GM21723 (cell line): Measurements from ENCODE around the gene ADGRD1.
"Not testable (repeated sequence)": the region's sequence is repeated elsewhere in the genome, so short reads cannot be mapped to it uniquely, and the experiment has no call there.

Experiments
- ATAC-seq: cut with Tn5 transposase; IDR thresholded peaks from one replicate; pipeline ENCODE4 v1.9.1; 2021; ENCODE audit warnings: mild to moderate bottlenecking, moderate library complexity; ENCODE audit not compliant: unreplicated experiment

ADGRD1 gene

DNA sequence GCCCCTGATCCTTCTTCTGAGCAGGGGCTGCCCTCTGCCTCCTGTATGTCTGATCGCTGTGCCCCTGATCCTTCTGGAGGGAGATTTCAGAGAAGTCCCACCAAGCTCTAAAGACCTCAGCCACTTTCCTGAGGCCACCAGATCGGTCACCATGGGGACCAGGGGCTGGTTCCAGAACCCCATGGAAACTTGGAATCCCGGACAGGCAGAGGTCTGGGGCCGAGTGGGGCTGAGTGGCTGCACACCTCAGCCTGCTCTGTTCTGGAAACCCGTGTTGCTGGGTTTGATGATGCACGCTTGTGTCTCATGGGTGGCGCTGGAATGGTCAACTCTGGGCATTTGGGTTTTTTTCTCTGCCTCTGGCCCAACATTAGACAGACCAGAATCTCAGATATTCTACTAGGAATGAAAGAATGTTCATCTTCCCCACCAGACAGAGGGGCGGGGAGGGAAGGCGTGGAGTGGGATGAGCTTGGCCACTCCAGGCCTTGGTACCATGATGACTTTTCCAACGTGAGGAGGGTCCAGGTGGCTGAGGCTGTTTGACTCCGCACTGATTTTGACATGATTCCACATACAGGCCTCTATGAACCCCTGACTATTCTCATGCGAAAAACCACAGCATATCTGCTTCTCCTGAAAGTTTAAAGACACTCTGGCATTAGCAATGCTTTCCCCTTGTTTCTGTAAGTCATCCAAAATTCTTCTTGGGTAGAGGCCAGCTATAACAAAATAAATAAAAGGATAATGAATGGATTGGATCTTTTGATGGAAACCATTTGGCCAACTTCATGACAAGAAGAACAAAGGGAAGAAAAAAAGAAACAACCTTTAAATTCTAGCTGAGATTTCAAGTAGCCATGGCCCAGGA lies 114.5 kb downstream of the ADGRD1 start:
- no peak for ATAC-seq

DNA sequence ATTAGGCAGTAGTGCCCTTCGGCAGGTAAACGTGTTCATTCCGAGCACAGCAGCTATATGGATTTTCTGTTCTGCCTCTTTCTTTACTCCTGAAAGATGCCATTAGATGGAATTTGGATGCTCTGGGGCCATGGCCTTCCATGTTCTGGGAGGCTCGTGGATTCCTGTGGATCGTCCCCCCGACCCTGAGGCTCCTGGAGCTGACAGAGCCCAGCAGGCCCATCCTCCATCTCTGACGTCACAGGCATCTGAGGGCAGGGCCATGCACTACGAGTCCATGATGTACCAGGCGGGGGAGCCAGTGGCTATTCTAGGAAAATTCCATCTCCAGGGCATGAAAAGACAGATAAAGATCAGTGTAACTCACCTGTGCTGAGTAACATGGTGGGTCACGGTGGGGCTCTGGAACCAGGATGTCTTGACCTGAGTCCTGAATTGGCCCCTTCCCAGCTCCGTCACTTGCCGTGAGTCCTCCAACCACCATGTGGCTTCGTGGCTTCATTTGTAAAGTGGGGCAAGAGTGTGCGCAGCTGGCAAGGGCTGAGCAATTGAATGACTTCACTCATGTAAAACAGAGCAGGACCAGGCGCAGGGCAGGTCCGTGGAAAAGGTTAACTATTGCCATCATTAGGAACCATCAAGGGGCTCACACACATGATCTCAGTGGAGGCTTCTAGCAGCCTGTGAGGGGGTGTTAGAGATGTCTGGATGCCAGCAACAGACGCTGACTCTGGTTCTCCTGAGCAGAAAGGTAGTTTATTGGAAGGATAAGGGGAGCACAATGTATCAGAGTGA lies 115.4 kb downstream of the ADGRD1 start:
- not testable (repeated sequence) for ATAC-seq

DNA sequence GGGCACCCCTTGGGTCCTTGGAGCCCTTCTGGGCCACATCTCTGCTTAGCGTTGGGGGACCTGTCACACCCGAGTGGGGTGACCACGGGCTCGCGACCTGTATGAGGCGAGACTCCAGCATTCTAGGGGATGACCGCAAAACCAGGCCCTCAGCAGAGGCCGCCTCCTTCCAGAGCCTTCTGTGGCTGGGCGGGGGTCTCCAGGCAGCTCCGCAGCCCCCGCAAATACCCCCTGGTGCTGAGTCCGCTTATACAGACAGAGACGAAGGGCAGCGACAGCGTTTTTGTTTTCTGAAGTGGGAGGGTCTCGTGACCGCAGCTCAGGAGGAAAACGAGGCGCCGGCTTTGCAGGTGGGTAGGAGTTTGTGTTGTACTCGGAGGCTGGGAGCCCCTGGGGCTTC lies 116.4 kb downstream of the ADGRD1 start:
- not testable (repeated sequence) for ATAC-seq

DNA sequence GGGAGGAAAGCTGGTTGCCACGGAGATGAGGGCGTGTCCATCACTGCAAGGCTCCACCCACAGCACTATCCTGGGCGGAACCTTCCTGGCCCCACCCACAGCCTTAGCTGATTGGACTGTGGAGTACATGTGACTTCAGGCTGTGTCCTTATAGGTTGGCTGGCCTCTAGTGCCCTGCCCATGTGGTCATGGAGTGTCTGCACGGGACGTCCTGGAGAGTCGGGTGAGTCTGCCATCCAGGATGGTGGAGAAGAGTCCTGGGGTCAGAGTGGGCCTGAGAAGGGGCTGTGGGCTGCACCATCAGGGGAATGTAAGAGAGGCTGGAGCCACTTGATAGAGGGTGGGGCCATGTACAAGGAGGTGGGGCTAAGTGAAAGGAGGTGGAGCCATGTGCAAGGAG lies 117.0 kb downstream of the ADGRD1 start:
- ATAC-seq, result not testable (repeated sequence)

DNA sequence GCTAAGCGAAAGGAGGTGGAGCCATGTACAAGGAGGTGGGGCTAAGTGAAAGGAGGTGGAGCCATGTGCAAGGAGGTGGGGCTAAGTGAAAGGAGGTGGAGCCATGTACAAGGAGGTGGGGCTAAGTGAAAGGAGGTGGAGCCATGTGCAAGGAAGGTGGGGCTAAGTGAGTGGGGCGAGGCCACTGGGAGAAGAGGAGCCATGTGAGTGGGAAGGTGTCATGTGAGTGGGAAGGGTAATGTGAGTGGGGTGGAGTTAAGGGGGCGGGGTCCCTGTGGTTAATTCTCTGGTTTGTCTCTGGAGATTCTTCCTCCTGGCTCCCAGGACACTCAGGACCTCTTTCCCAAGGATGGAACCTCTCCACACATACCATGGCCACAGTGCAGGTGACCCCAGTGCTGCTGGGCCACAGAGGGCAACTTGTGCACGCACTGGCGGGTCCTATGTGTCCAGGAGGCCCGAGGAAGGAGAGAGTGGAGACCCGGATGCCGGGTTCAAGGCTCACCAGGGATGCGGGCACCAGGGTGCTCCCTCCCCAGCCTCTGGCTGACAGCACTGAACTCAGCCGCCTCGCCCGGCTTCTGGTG lies 117.6 kb downstream of the ADGRD1 start:
- ATAC-seq, result not testable (repeated sequence)

DNA sequence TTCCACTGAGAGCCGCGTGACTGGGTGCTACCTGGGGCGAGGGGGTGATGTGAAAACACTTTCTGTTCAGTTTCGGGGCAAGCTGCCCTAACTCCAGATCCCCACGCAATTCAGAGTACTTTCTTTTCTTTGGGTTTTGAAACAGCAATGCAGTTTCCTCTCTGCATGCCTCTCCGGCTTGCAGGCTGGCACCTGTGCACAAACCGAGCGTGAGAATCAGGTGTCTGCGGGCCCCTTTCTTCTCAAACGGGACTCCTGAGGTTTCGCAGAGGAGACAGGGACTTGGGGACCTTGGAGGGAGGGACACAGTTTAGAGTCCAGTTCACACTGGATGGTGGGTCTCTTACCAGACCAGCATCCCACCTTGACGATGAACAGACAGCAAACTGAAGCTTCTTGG lies 118.2 kb downstream of the ADGRD1 start:
- not testable (repeated sequence) for ATAC-seq

DNA sequence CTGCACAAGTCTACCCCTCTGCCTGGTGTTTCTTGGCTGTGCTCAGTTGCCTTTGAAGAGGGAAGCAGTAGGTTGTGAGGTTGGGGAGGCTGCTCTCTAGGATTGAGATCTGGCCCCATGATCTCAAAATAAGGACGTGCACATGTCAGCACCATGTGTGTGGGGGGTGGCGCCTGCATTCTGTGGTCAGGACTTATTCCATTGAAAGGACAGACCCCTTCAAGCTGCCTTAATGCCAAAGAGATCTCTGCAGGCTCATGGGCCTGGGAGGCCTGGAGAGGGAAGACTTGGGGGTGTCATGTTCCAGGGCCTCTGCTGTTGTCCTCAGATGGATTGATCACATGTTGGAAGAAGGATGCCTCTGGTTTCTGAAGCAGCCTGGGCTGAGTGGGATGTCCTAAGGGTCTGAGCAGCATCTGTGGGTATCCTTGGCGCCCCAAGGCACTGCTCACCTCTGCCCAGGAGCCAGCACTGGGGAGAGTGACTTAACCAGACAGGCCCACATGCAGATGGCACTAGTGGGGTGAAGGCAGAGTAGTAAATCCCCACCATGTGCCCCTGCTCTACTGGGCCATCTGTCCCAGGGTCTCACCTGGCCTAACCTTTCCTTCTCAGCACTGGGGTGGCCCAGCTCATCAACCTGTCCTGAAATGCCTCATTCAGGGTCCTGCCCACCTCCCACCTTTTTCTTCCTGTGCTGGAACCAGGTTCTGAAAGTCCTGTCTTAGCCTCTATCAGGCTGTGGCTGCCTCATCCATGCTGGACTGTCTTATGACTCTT lies 118.9 kb downstream of the ADGRD1 start:
- ATAC-seq, result no peak

DNA sequence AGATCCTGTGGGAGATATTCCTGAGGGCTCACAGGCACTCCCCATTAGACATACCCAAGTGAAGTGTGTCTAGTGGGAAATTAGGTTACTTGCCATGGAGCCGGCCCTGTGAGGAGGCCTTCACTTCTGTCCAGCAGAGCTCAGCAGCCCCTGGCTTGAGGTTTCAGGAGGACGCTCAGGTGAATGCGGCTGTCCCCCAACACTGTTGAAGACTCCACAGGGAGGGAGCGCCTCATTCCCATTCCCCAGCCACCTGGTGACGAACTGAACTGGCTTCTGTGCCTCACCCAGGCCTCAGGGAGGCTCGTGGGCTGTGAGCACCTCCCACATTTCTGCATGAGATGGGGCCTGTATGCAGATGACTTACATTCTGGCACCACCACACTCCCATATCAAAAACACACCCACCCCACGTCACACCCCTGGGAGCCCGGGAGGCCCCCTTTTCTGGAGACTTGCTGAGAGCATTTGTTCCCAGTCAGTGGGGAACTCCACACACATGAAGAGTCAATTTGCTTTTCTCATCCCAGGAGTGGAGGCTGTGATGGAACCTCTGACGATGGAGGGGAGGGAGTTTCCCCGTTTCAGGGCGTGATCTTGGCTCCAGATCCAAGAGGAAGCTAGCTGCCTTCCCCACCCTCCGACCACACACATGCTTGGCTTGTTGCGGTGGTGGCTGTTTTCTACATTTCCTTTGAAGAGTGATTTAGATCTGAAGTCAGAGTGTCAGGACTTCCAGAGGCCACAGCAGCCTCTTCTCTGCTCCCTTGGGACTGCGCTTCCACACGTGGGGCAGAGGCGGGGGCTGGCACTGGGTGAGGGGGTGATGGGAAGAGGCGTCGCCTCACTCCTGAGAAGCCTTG lies 120.7 kb downstream of the ADGRD1 start:
- ATAC-seq, result no peak

DNA sequence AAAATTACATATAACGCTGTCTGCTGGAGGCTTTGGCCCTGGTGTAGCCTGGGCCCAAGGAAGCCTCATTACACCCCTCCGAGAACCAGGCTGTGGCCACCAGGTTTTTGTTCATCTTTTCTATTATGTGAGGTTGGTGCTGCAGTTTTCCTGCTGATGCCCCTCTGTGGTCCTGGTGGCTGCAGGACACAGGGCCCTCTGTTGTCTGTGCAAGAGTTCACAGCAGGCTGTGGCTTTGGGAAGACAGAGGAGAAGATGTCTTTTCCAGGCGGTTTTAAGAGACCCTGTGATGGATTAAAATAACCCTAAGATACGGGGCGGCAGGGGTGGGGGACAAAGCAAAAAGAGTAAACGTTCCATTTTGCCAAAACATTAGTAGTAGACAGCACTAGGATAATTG lies 121.5 kb downstream of the ADGRD1 start:
- ATAC-seq, result no peak

DNA sequence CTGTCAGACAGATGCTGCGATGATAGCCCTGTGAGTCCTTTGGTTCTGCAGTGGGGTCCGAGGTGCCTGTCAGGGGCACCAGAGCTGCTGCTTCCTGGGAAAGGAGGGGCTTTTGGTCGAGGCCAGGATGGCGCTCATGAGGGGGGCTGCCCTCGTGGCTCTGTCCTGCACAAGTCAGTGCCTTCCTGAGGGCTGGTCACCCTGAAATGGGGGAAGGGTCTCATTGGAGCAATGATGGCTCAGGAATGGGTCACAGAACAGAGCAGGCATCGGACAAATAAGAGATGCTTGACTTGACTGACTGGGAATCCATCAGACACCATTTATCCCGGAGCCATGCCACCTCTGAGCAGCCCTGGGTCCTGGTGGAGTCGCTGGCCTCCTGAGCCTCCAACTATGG lies 121.9 kb downstream of the ADGRD1 start:
- ATAC-seq, result no peak

DNA sequence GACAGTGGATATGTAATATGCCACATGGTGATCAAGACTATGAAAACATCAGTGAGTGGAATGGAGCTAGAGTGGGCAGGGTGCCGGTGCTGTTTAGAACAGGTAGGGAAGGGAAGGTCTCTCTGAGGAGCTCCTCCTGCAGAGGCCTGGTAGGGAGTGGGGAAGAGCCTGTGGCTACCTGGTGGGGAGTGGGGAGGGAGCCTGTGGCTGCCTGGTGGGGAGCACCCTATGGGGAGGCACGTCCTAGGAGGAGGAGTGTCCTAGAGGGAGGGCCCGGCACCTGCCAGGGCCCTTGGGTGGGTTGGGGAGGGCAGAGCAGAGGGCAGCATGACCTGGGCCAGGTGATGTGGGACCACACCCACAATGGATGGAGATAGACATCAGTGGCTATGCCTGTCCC lies 122.6 kb downstream of the ADGRD1 start:
- no peak for ATAC-seq

DNA sequence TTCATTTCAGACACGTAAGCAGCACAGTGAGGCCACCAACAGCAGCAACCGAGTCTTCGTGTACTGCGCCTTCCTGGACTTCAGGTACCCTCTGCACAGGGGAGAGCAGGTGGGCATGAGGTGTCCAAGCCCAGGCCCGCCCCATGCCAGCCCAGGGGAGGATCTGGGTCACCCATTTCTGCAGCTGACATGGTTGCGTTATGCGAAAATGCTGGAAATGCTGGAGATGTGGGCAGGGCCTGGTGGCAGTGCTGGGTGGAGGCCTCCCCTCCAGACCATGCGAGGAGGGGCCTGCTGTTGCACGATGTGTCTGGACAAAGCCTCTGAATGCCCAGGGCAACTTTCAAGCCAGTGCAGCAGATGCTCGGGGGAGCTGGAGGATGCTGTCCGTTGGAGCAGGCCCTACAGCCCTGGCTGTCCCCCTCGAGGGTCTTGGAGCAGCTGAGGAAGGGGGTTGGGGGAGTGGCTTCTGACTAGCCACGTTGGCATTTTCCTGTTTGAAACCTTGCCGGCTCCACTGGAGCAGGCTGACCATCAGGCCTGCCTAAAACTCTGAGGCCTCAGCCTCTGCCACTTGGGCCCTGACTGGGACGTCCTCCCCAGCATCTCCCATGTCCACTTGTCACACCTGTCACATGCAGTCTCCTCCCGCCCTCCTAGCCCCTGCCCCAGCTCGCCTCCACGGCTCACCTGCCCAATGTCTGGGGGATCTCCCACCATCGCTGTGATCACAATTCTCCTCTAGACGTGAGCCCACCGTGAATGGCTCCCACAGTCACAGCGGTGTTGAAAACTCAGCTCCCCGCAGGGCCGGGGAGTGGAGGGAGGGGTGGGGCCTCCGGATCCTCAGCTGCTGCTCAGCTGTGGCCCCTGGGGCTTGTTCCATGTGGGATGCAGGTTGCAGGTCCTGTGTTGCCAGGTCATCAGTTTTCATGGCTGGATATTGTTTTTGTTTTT lies 123.4 kb downstream of the ADGRD1 start:
- no peak for ATAC-seq

DNA sequence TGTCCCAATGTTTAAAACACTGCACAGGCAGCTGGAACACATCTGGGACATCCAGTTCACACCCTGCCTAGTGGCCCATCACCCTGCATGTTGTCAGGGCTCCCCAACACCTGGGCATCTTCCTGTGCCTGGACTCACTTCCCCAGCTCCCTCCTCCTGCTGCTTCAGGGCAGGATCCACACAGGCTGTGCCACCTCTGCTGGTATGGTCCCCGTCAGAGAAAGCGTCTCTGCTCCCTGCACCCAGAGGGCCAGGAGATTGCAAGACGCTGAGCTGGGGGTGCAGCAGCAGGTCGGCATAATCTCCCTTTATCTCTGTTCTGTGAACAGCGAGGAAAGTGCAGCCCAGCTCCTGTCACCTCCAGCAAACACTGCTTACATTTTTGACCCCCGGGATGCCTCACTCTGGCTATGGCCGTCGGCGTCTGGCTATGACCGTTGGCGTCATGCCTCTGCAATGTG lies 124.3 kb downstream of the ADGRD1 start:
- ATAC-seq, result no peak

DNA sequence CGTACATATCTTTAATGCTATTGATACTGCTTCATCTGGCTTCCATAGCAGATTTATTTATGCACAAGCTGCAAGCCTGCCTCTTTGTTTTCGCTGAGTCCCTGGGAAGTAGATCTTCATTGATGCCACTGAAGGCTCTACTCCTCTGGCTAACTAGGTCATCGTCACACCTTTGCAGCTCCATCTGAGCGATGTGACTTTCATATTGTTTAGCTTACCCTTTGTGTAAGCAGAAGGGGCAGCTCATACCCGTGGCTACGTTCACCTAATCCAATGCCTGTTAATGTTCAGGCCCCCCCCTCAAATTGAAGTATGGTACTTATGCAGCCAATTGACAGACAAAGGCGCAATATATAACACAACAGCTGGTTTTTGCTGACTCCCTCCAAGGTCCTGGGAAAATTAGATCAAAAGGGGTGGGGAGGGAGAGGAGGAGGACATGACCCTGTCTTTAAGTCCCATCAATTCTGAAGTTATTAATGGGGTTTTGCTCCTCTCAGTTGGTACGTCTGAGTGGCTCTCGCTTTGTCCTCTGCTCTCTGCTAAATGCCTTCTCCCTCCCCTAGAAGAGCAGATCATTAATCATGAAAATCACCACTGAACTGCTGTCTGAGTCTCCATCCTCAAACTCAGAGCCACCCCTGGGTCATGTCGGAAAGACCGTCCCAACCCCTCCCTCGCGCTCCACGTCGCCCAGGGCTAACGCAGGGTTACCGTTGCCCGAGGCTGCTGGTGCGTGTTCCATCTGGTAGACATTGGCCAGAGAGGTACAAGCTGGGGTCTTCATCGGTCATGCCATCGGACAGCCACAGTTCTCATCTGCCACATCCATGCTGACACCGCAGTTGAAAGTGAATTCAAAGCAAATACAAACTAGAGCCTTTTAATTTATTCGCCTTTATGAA lies 128.8 kb downstream of the ADGRD1 start:
- ATAC-seq, result no peak

DNA sequence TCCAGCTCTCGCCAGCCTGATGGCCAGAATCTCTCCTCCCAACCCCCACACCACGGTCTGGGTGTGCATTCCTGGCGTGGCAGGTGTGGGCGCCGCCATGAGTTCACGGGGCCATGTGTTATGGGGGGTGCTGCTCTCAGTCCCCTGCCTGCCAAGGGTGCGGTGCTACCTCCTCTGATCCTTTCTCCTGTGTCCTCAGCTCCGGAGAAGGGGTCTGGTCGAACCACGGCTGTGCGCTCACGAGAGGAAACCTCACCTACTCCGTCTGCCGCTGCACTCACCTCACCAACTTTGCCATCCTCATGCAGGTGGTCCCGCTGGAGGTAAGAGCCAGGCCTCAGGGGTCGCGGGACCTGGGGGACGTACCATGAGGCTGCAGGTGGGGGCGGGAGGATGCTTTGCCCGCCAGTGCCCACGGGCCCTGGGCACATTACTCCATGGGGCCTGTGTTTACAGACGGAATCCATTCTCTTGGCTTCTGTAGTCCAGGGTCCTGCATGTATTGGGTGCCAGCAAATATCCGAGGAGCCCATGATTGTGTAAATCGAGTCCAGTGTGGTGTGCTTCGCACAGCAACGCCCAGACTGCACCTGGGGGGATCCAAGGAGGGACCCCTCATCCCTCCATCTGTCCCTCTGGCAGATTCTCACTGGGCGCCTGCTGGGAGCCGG lies 130.8 kb downstream of the ADGRD1 start:
- ATAC-seq, result no peak

DNA sequence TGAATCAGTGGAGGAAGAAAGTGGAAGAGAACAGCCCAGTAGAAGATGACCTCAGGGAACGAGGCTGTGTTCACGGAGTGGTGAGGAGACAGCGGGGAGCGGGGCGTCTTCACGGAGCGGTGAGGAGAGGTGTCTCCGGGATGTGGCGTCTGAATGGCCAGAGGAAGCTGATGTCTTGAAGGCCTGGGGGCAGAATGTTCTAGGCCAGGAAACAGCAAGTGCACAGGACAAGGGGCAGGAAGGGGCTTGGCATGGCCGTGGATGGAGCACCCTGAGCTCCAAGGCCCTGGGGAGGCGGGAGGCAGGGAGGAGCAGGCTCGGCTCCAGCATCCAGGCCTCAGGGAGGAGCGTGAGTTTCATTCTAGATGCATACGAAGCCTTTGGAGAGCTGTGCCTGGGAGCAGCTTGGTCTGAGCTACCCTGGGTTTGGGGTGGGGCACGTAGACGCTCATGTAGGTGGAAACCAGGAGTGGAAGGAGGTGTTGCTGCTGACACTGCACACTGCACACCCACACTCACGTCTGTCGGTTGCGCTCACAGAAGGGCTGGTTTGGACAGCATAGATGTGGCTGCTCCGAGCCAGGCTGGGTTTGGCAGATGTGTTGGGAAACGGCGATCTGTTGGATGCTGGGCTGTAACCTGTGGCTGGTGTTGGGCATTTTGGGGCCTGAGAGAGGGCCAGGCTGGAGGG lies 131.6 kb downstream of the ADGRD1 start:
- ATAC-seq, result no peak
